HCT116 (cell line): ENCODE data around the gene SND1. TPM values are rescaled to one million over a fixed set of nuclear protein-coding genes. Genes with fewer than 3 reads are reported as not detected.

Experiments
- ATAC-seq: fragments of 200-7000 bp; cut with Tn5 transposase; 2 replicates; pipeline ENCODE4 v1.9.1; 2020; ENCODE audit warnings: mild to moderate bottlenecking, moderate library complexity
- BruUV-seq: library from RNA; stranded (reverse); fragments of 400-500 nt; replicated peaks from 2 replicates; lab custom pipeline; 2021; lab: Mats Ljungman, UMichigan
- CTCF ChIA-PET: fragments of 300-600 bp; sonication (Branson Sonifier 250); formaldehyde crosslinking; loops from one replicate; lab custom pipeline; 2021; ENCODE audit warnings: antibody characterized with exemption; lab: Charles Lee
- POLR2A ChIA-PET: fragments of 300-600, 350-600 bp; sonication (Branson Sonifier 250); formaldehyde crosslinking; loops from one replicate; lab custom pipeline; 2021; ENCODE audit warnings: antibody characterized with exemption; lab: Charles Lee
- RAD21 ChIA-PET, 2 experiments: fragments of 300-600 bp; sonication (Branson Sonifier 250); formaldehyde crosslinking; loops; one replicate each; lab custom pipeline; 2023; ENCODE audit warnings: low total read pairs in 2 of 2; ENCODE audit not compliant: uncharacterized antibody in 2 of 2, unreplicated experiment in 2 of 2, low non-redundant PET in 1 of 2; lab: Charles Lee
- DNase-seq: peaks from one replicate; pipeline ENCODE4 v3.0.0-alpha.2; 2010; ENCODE audit warnings: low read depth, low spot score
- H2AFZ ChIP-seq: fragments of 200-600 bp; shearing (Covaris generic), sonication (generic); 2 replicates; pipeline ENCODE4 v1.6.1; 2017; ENCODE audit warnings: low read depth, mixed run types, mixed read lengths, antibody characterized with exemption, low read length; ENCODE audit not compliant: poor library complexity, severe bottlenecking
- H3K27ac ChIP-seq: 2 replicates; pipeline ENCODE4 v1.5.1; 2012; ENCODE audit warnings: low read depth, low read length
- H3K27me3 ChIP-seq: fragments of 200-600 bp; sonication (generic); 2 replicates; pipeline ENCODE4 v1.6.1; 2016; ENCODE audit warnings: mixed run types, low read length, mixed read lengths; ENCODE audit not compliant: insufficient read depth
- H3K36me3 ChIP-seq, 2 experiments: fragments of 200-500 bp in 1 of 2; fragments of 200-600 bp in 1 of 2; sonication (Bioruptor generic) in 1 of 2; sonication (generic) in 1 of 2; 2 replicates each; pipeline versions ENCODE4 v1.5.1 to v1.6.1; 2014 to 2016; ENCODE audit warnings: low read length in 2 of 2, inconsistent platforms in 1 of 2, mixed read lengths in 1 of 2, mixed run types in 1 of 2; ENCODE audit not compliant: insufficient read depth in 2 of 2, control insufficient read depth in 1 of 2
- H3K4me1 ChIP-seq, 2 experiments: fragments of 200-600 bp in 1 of 2; sonication (generic) in 1 of 2; 2 replicates each; pipeline versions ENCODE4 v1.5.1 to v1.6.1; 2012 to 2017; ENCODE audit warnings: low read length in 2 of 2, inconsistent platforms in 1 of 2, mild to moderate bottlenecking in 1 of 2, mixed read lengths in 1 of 2, mixed run types in 1 of 2, moderate library complexity in 1 of 2; ENCODE audit not compliant: insufficient read depth in 2 of 2, control insufficient read depth in 1 of 2
- H3K4me2 ChIP-seq: fragments of 200-600 bp; sonication (generic); 2 replicates; pipeline ENCODE4 v1.6.1; 2017; ENCODE audit warnings: mixed run types, low read length, mixed read lengths
- H3K4me3 ChIP-seq, 2 experiments: fragments of 200-600 bp in 1 of 2; sonication (generic) in 1 of 2; replicated peaks in 1 of 2; 2 replicates each; pipeline ENCODE4 v1.5.1; 2011 to 2016; ENCODE audit warnings: low read length in 2 of 2, control low read depth in 1 of 2, low read depth in 1 of 2, mild to moderate bottlenecking in 1 of 2, mixed read lengths in 1 of 2, mixed run types in 1 of 2
- H3K79me2 ChIP-seq: fragments of 200-600 bp; sonication (generic); 2 replicates; pipeline ENCODE4 v1.6.1; 2017; ENCODE audit warnings: mild to moderate bottlenecking, mixed run types, low read length, moderate library complexity, mixed read lengths; ENCODE audit not compliant: insufficient read depth
- H3K9ac ChIP-seq: fragments of 200-600 bp; sonication (generic); 2 replicates; pipeline ENCODE4 v1.6.1; 2016; ENCODE audit warnings: low read length, mixed read lengths
- H3K9me2 ChIP-seq: fragments of 200-600 bp; sonication (generic), shearing (Covaris generic); 2 replicates; pipeline ENCODE4 v1.6.1; 2017; ENCODE audit warnings: mixed run types, mild to moderate bottlenecking, moderate library complexity; ENCODE audit not compliant: insufficient read depth
- H3K9me3 ChIP-seq, 2 experiments: fragments of 200-500 bp in 1 of 2; fragments of 200-600 bp in 1 of 2; sonication (Bioruptor generic) in 1 of 2; sonication (generic) in 1 of 2; 2 replicates each; pipeline ENCODE4 v1.6.1; 2014 to 2017; ENCODE audit warnings: low read length in 2 of 2, mixed read lengths in 2 of 2, inconsistent platforms in 1 of 2, low read depth in 1 of 2, mild to moderate bottlenecking in 1 of 2, mixed run types in 1 of 2, moderate library complexity in 1 of 2; ENCODE audit not compliant: control insufficient read depth in 1 of 2, insufficient read depth in 1 of 2
- H4K20me1 ChIP-seq: fragments of 200-600 bp; sonication (generic), shearing (Covaris generic); 2 replicates; pipeline ENCODE4 v1.6.1; 2017; ENCODE audit warnings: mixed run types, mild to moderate bottlenecking, moderate library complexity; ENCODE audit not compliant: insufficient read depth
- CBX3 ChIP-seq: IDR thresholded peaks from 2 replicates; pipeline ENCODE4 v1.6.1; 2012; ENCODE audit warnings: low read depth
- CEBPB ChIP-seq: IDR thresholded peaks from 2 replicates; pipeline ENCODE4 v1.6.1; 2012; ENCODE audit warnings: low read depth
- ELF1 ChIP-seq: IDR thresholded peaks from 2 replicates; pipeline ENCODE4 v1.6.1; 2012; ENCODE audit warnings: low read depth, borderline replicate concordance
- EZH2phosphoT487 ChIP-seq: fragments of 200-600 bp; IDR thresholded peaks from 2 replicates; pipeline ENCODE4 v1.6.1; 2018; ENCODE audit warnings: antibody characterized with exemption, borderline replicate concordance
- FOSL1 ChIP-seq: IDR thresholded peaks from 2 replicates; pipeline ENCODE4 v1.6.1; 2012; ENCODE audit warnings: low read depth
- POLR2A ChIP-seq: IDR thresholded peaks from 2 replicates; pipeline ENCODE4 v1.7.0; 2011; ENCODE audit warnings: borderline replicate concordance; ENCODE audit not compliant: insufficient read depth, insufficient read length; ENCODE audit errors: extremely low read depth
- POLR2AphosphoS5 ChIP-seq: IDR thresholded peaks from 2 replicates; pipeline ENCODE4 v1.6.1; 2011; ENCODE audit warnings: mild to moderate bottlenecking, low read depth, low read length, moderate library complexity
- SIN3A ChIP-seq: IDR thresholded peaks from 2 replicates; pipeline ENCODE4 v1.6.1; 2012; ENCODE audit warnings: low read depth
- SP1 ChIP-seq: IDR thresholded peaks from 2 replicates; pipeline ENCODE4 v1.6.1; 2012; ENCODE audit warnings: low read depth
- TCF7L2 ChIP-seq: IDR thresholded peaks from 2 replicates; pipeline ENCODE4 v1.7.0; 2011; ENCODE audit warnings: borderline replicate concordance, inconsistent platforms; ENCODE audit not compliant: insufficient read depth, insufficient read length; ENCODE audit errors: extremely low read depth
- ZNF274 ChIP-seq: fragments of 200-500 bp; sonication (Bioruptor generic); IDR thresholded peaks from 2 replicates; pipeline ENCODE4 v1.6.1; 2014; ENCODE audit warnings: mild to moderate bottlenecking, low read depth, low read length, inconsistent platforms
- intact Hi-C: fragments of 100-400 bp; cut with micrococcal nuclease; formaldehyde crosslinking; loops from 2 replicates; pipeline ENCODE4 v1.10.0; 2022
- total RNA-seq: library from RNA; stranded (reverse); gene quantifications from one replicate; pipeline ENCODE4 v1.2.1, GENCODE V29; 2021; ENCODE audit not compliant: unreplicated experiment
- TF ChIP-seq, protein P1 (sequence below): IDR thresholded peaks from 2 replicates; pipeline ENCODE4 v1.6.1; 2012
- TF ChIP-seq, protein P2 (sequence below): IDR thresholded peaks from 2 replicates; pipeline ENCODE4 v1.6.1; 2012; ENCODE audit warnings: low read depth
- TF ChIP-seq, protein P3 (sequence below): IDR thresholded peaks from 2 replicates; pipeline ENCODE4 v1.6.1; 2011; ENCODE audit warnings: mild to moderate bottlenecking, low read length, moderate library complexity; ENCODE audit not compliant: insufficient replicate concordance; ENCODE audit errors: extremely low read depth

Gene SND1
- total RNA-seq, 1 experiment from 2014 or later = 169 TPM

DNA sequence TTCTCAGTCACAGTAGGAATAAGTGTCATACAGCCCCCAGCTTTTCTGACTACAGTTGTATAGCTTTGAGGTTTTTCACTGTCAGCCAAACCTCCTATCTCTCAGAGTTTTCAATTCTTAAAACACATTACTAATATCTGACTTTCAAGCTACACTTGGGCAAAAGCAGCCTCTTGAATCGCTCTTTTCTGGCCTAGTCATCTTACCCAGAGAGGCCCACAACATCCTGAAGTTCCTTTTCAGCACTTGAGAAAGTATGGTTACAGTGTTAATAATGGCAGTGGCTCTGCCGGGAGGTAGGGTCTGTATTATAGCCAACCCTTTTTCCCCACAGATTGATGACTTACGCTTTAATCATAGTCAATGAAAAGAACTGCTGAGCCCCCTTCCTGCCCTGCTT is 198.2 kb downstream of the SND1 start (continued):
- TF ChIP-seq POLR2A (no peak), CBX3 (no peak)

DNA sequence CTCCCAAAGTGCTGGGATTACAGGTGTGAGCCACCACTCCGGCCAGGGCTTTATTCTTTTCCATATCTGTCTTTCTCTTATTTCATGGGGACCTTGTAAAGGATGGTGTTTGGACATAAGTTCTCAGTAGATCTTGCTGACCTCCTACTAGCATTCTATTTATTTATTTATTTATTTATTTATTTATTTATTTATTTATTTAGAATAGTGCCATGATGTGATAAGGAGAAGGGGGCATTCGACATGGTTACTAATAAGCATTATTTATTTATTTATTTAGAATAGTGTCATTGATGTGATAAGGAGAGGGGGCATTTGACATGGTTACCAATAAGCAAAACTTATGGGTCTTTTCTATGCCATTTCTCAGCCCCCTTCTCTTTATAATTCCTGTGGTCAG is 202.4 kb downstream of the SND1 start:
- no peaks in the 10 kb centered on the region for H3K27me3 ChIP-seq
- RAD21 ChIA-PET = no interaction called here
- no peaks in the 10 kb centered on the region for H3K4me1 ChIP-seq
- POLR2A ChIA-PET = no interaction called here
- no peak for DNase-seq
- no peak overlapping the region for H3K4me2 ChIP-seq
- CTCF ChIA-PET = no interaction called here
- no TSS peak for BruUV-seq
- peaks cover 0 to 3% of the 10 kb centered on the region in 2 experiments; a peak in 1 of 4 replicates for H3K36me3 ChIP-seq
- no peak overlapping the region for H3K9ac ChIP-seq
- intact Hi-C loops = no loop called here
- H3K9me3 ChIP-seq = no peaks in the 10 kb centered on the region
- TF ChIP-seq, protein P1, sequence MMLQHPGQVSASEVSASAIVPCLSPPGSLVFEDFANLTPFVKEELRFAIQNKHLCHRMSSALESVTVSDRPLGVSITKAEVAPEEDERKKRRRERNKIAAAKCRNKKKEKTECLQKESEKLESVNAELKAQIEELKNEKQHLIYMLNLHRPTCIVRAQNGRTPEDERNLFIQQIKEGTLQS = no peak
- no peak for TF ChIP-seq POLR2A
- TF ChIP-seq ZNF274 = no peak
- TF ChIP-seq SIN3A = no peak
- no peak for TF ChIP-seq EZH2phosphoT487
- no peak for TF ChIP-seq CBX3
- no peak for TF ChIP-seq FOSL1
- TF ChIP-seq, protein P2, sequence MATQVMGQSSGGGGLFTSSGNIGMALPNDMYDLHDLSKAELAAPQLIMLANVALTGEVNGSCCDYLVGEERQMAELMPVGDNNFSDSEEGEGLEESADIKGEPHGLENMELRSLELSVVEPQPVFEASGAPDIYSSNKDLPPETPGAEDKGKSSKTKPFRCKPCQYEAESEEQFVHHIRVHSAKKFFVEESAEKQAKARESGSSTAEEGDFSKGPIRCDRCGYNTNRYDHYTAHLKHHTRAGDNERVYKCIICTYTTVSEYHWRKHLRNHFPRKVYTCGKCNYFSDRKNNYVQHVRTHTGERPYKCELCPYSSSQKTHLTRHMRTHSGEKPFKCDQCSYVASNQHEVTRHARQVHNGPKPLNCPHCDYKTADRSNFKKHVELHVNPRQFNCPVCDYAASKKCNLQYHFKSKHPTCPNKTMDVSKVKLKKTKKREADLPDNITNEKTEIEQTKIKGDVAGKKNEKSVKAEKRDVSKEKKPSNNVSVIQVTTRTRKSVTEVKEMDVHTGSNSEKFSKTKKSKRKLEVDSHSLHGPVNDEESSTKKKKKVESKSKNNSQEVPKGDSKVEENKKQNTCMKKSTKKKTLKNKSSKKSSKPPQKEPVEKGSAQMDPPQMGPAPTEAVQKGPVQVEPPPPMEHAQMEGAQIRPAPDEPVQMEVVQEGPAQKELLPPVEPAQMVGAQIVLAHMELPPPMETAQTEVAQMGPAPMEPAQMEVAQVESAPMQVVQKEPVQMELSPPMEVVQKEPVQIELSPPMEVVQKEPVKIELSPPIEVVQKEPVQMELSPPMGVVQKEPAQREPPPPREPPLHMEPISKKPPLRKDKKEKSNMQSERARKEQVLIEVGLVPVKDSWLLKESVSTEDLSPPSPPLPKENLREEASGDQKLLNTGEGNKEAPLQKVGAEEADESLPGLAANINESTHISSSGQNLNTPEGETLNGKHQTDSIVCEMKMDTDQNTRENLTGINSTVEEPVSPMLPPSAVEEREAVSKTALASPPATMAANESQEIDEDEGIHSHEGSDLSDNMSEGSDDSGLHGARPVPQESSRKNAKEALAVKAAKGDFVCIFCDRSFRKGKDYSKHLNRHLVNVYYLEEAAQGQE = no peak
- no peak for TF ChIP-seq POLR2AphosphoS5
- TF ChIP-seq ELF1 = no peak
- TF ChIP-seq CEBPB = no peak
- no peak for TF ChIP-seq SP1
- TF ChIP-seq TCF7L2 = no peak
- TF ChIP-seq, protein P3, sequence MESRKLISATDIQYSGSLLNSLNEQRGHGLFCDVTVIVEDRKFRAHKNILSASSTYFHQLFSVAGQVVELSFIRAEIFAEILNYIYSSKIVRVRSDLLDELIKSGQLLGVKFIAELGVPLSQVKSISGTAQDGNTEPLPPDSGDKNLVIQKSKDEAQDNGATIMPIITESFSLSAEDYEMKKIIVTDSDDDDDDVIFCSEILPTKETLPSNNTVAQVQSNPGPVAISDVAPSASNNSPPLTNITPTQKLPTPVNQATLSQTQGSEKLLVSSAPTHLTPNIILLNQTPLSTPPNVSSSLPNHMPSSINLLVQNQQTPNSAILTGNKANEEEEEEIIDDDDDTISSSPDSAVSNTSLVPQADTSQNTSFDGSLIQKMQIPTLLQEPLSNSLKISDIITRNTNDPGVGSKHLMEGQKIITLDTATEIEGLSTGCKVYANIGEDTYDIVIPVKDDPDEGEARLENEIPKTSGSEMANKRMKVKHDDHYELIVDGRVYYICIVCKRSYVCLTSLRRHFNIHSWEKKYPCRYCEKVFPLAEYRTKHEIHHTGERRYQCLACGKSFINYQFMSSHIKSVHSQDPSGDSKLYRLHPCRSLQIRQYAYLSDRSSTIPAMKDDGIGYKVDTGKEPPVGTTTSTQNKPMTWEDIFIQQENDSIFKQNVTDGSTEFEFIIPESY = no peak
- H3K27ac ChIP-seq = no peak overlapping the region
- H4K20me1 ChIP-seq = no peaks in the 10 kb centered on the region
- no peaks in the 10 kb centered on the region for H3K9me2 ChIP-seq
- H2AFZ ChIP-seq = no peak overlapping the region
- H3K79me2 ChIP-seq = no peaks in the 10 kb centered on the region; the same call in 1 of the 2 replicates
- no peak overlapping the region for H3K4me3 ChIP-seq
- ATAC-seq = no peak
